ENCODE measurements around the gene EXOC3.

The EXOC3 gene

GRCh38 chr5:421287-421880, 21.6 kb upstream of the EXOC3 start:
- DNase-seq (ENCODE audit: low read depth): no peak
- Histone ChIP-seq H3K9me3 (ENCODE audit: control insufficient read depth, low read length) (no peaks in the 10 kb centered on the region), H3K9ac (ENCODE audit: low read length) (no peak overlapping the region), H3K4me1 (ENCODE audit: control insufficient read depth, insufficient read depth, low read length) (peaks cover 9% of the 10 kb centered on the region), H3K27me3 (replicated peaks; ENCODE audit: control insufficient read depth, insufficient read depth, low read length) (no peaks in the 10 kb centered on the region), H3K36me3 (ENCODE audit: control insufficient read depth, insufficient read depth, low read length, severe bottlenecking) (no peaks in the 10 kb centered on the region), H3K4me3 (ENCODE audit: low read length) (no peak overlapping the region)

DNA sequence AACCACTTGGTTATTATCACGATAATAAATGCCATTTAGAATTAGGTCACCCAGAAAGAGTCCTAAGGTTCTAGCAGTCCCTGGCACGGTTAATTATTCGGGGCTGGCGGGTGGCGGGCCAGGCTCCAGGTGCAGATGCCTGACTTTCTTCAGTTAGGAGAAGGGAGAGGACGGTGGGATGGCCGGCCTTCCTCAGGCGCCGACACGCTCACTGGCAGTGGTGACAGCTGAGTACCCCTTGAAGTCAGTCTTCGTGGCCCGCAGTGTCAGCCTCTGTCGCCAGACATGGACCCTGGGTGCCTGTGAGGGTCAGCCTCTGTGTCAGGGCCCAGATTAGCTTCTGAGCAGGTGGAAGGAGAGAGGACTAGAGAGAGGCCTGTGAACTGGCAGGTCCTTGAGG, 21.1 kb upstream of the EXOC3 start:
- H3K4me3 ChIP-seq (ENCODE audit: low read length): no peak overlapping the region
- no peaks in the 10 kb centered on the region for H3K27me3 ChIP-seq (replicated peaks; ENCODE audit: control insufficient read depth, insufficient read depth, low read length)
- peaks cover 9% of the 10 kb centered on the region for H3K4me1 ChIP-seq (ENCODE audit: control insufficient read depth, insufficient read depth, low read length)
- no peaks in the 10 kb centered on the region for H3K36me3 ChIP-seq (ENCODE audit: control insufficient read depth, insufficient read depth, low read length, severe bottlenecking)
- no peak for DNase-seq (ENCODE audit: low read depth)
- no peak overlapping the region for H3K9ac ChIP-seq (ENCODE audit: low read length)
- no peaks in the 10 kb centered on the region for H3K9me3 ChIP-seq (ENCODE audit: control insufficient read depth, low read length)

GRCh38 chr5:422323-423232, 20.4 kb upstream of the EXOC3 start:
- peaks cover 9% of the 10 kb centered on the region for H3K4me1 ChIP-seq (ENCODE audit: control insufficient read depth, insufficient read depth, low read length)
- no peak overlapping the region for H3K9ac ChIP-seq (ENCODE audit: low read length)

GRCh38 chr5:423233-423565, 19.8 kb upstream of the EXOC3 start:
- Histone ChIP-seq H3K4me3 (ENCODE audit: low read length) (no peak overlapping the region), H3K36me3 (ENCODE audit: control insufficient read depth, insufficient read depth, low read length, severe bottlenecking) (peaks cover 4% of the 10 kb centered on the region), H3K4me1 (ENCODE audit: control insufficient read depth, insufficient read depth, low read length) (peaks cover 8% of the 10 kb centered on the region), H3K9ac (ENCODE audit: low read length) (no peak overlapping the region), H3K9me3 (ENCODE audit: control insufficient read depth, low read length) (no peaks in the 10 kb centered on the region), H3K27me3 (replicated peaks; ENCODE audit: control insufficient read depth, insufficient read depth, low read length) (no peaks in the 10 kb centered on the region)
- no peak for DNase-seq (ENCODE audit: low read depth)

More at GRCh38 chr5:422323-423232, 20.4 kb upstream of the EXOC3 start:
- Histone ChIP-seq H3K27me3 (replicated peaks; ENCODE audit: control insufficient read depth, insufficient read depth, low read length) (no peaks in the 10 kb centered on the region), H3K4me3 (ENCODE audit: low read length) (no peak overlapping the region), H3K9me3 (ENCODE audit: control insufficient read depth, low read length) (no peaks in the 10 kb centered on the region), H3K36me3 (ENCODE audit: control insufficient read depth, insufficient read depth, low read length, severe bottlenecking) (peaks cover 3% of the 10 kb centered on the region)
- no peak for DNase-seq (ENCODE audit: low read depth)

GRCh38 chr5:423626-424261, 19.2 kb upstream of the EXOC3 start:
- H3K27me3 ChIP-seq (replicated peaks; ENCODE audit: control insufficient read depth, insufficient read depth, low read length): no peaks in the 10 kb centered on the region
- no peak overlapping the region for H3K9ac ChIP-seq (ENCODE audit: low read length)
- H3K36me3 ChIP-seq (ENCODE audit: control insufficient read depth, insufficient read depth, low read length, severe bottlenecking): peaks cover 4% of the 10 kb centered on the region
- no peak overlapping the region for H3K4me3 ChIP-seq (ENCODE audit: low read length)
- H3K9me3 ChIP-seq (ENCODE audit: control insufficient read depth, low read length): no peaks in the 10 kb centered on the region
- DNase-seq (ENCODE audit: low read depth): no peak
- H3K4me1 ChIP-seq (ENCODE audit: control insufficient read depth, insufficient read depth, low read length): peaks cover 5% of the 10 kb centered on the region

DNA sequence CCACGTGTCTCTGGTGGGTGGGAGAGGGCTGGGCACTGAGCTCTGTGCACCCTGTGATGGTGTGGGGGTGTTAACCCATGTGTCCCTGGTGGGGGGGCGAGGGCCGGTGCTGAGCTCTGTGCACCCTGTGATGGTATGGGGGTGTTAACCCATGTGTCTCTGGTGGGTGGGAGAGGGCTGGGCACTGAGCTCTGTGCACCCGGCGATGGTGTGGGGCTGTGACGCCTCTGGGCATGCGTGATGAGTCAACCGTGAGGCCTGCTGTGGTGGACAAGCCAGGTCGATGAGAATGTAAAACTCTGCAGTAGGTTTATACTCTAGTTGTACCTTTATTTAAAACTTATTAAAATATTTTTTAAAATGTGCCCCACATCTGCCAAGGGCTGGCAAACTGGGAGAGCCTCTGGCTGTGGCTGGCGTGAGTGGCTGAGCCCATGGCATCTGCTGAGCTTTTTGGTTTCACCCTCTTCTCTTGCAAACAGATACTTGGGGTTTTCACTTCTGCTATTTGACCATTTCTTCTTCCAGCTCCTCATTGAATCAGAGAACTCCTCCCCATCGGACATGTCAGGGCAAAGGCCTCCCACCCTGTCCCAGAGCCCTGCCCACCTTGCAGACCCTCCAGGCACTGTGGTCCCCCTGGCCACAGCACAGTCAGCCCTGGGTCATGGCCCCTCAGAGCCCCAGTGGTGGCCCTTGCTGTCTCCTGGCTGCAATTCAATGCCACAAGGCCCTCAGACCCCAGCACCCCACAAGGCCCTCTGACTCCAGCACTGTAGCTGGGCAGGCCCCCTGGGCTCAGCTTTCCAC, 18.5 kb upstream of the EXOC3 start:
- Histone ChIP-seq H3K36me3 (ENCODE audit: control insufficient read depth, insufficient read depth, low read length, severe bottlenecking) (peaks cover 4% of the 10 kb centered on the region), H3K27me3 (replicated peaks; ENCODE audit: control insufficient read depth, insufficient read depth, low read length) (no peaks in the 10 kb centered on the region), H3K4me3 (ENCODE audit: low read length) (no peak overlapping the region), H3K9me3 (ENCODE audit: control insufficient read depth, low read length) (no peaks in the 10 kb centered on the region), H3K4me1 (ENCODE audit: control insufficient read depth, insufficient read depth, low read length) (peaks cover 5% of the 10 kb centered on the region), H3K9ac (ENCODE audit: low read length) (no peak overlapping the region)
- DNase-seq (ENCODE audit: low read depth): peak; percentile 46

- Histone ChIP-seq H3K36me3 (ENCODE audit: control insufficient read depth, insufficient read depth, low read length, severe bottlenecking) (peaks cover 4% of the 10 kb centered on the region), H3K27me3 (replicated peaks; ENCODE audit: control insufficient read depth, insufficient read depth, low read length) (no peaks in the 10 kb centered on the region), H3K4me1 (ENCODE audit: control insufficient read depth, insufficient read depth, low read length) (peaks cover 11% of the 10 kb centered on the region), H3K9ac (ENCODE audit: low read length) (no peak overlapping the region), H3K9me3 (ENCODE audit: control insufficient read depth, low read length) (no peaks in the 10 kb centered on the region), H3K4me3 (ENCODE audit: low read length) (no peak overlapping the region)
- no peak for DNase-seq (ENCODE audit: low read depth)
These were observed 17.3 kb upstream of the EXOC3 start for GRCh38 chr5:425714-426113.

DNA sequence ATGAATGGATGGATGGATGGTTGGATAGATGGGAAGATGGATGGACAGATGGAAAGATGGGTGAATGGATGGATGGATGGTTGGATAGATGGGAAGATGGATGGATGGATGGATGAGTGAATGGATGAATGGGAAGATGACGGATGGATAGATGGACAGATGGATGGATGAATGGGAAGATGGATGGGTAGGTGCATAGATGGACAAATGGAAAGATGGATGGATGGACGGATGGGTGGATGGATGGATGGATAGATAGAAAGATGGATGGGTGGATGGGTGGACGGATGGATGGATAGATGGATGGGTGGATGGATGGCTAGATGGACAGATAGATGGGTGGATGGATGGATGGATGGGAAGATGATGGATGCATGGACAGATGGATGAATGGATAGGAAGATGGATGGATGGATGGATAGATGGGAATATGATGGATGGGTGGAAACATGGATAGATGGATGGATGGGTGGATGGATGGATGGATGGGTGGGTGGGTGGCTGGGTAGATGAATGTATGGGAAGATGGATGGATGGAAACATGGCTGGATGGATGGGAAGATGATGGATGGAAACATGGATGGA, 16.5 kb upstream of the EXOC3 start:
- H3K27me3 ChIP-seq (replicated peaks; ENCODE audit: control insufficient read depth, insufficient read depth, low read length): no peaks in the 10 kb centered on the region
- peaks cover 4% of the 10 kb centered on the region for H3K36me3 ChIP-seq (ENCODE audit: control insufficient read depth, insufficient read depth, low read length, severe bottlenecking)
- H3K9me3 ChIP-seq (ENCODE audit: control insufficient read depth, low read length): no peaks in the 10 kb centered on the region
- H3K9ac ChIP-seq (ENCODE audit: low read length): no peak overlapping the region
- no peak overlapping the region for H3K4me3 ChIP-seq (ENCODE audit: low read length)
- DNase-seq (ENCODE audit: low read depth): no peak
- peaks cover 12% of the 10 kb centered on the region for H3K4me1 ChIP-seq (ENCODE audit: control insufficient read depth, insufficient read depth, low read length)

- H3K9me3 ChIP-seq (ENCODE audit: control insufficient read depth, low read length): no peaks in the 10 kb centered on the region
- no peak for DNase-seq (ENCODE audit: low read depth)
These were observed 15.4 kb upstream of the EXOC3 start for GRCh38 chr5:427415-428087.

GRCh38 chr5:428219-428618, 14.8 kb upstream of the EXOC3 start:
- Histone ChIP-seq H3K4me1 (ENCODE audit: control insufficient read depth, insufficient read depth, low read length) (peaks cover 12% of the 10 kb centered on the region), H3K4me3 (ENCODE audit: low read length) (no peak overlapping the region), H3K9me3 (ENCODE audit: control insufficient read depth, low read length) (no peaks in the 10 kb centered on the region), H3K9ac (ENCODE audit: low read length) (no peak overlapping the region), H3K27me3 (replicated peaks; ENCODE audit: control insufficient read depth, insufficient read depth, low read length) (no peaks in the 10 kb centered on the region), H3K36me3 (ENCODE audit: control insufficient read depth, insufficient read depth, low read length, severe bottlenecking) (peaks cover 4% of the 10 kb centered on the region)
- no peak for DNase-seq (ENCODE audit: low read depth)

More at GRCh38 chr5:427415-428087, 15.4 kb upstream of the EXOC3 start:
- Histone ChIP-seq H3K9ac (ENCODE audit: low read length) (no peak overlapping the region), H3K36me3 (ENCODE audit: control insufficient read depth, insufficient read depth, low read length, severe bottlenecking) (peaks cover 4% of the 10 kb centered on the region), H3K4me1 (ENCODE audit: control insufficient read depth, insufficient read depth, low read length) (peaks cover 12% of the 10 kb centered on the region), H3K27me3 (replicated peaks; ENCODE audit: control insufficient read depth, insufficient read depth, low read length) (no peaks in the 10 kb centered on the region), H3K4me3 (ENCODE audit: low read length) (no peak overlapping the region)
